Psoas muscle (tissue), 8 donors: ENCODE results near the gene CHRND. TPM values are rescaled to one million over a fixed set of nuclear protein-coding genes. Genes with fewer than 3 reads are reported as not detected.

Experiments used
- ATAC-seq, 4 donors: fragments of 200-7000 bp; cut with Tn5 transposase; one replicate each; pipeline ENCODE4 v1.9.1; 2020; ENCODE audit warnings: moderate library complexity in 3 of 4, mild to moderate bottlenecking in 2 of 4
- DNase-seq, 2 donors: peaks; one replicate each; pipeline ENCODE4 v3.0.0-alpha.2; 2020
- H3K27ac ChIP-seq: fragments of 200-600 bp; one replicate; pipeline ENCODE4 v1.8.0; 2022
- H3K27me3 ChIP-seq, 3 donors: fragments of 200-600 bp in 1 of 3; one replicate each; pipeline versions ENCODE4 v1.6.1 to v1.8.0; 2013 to 2022; ENCODE audit warnings: low read length in 2 of 3, mild to moderate bottlenecking in 2 of 3, moderate library complexity in 1 of 3; ENCODE audit not compliant: insufficient read depth in 3 of 3
- H3K36me3 ChIP-seq, 2 donors: fragments of 200-600 bp in 1 of 2; one replicate each; pipeline versions ENCODE4 v1.6.1 to v1.8.0; 2013 to 2022; ENCODE audit warnings: low read depth in 1 of 2, mild to moderate bottlenecking in 1 of 2, moderate library complexity in 1 of 2; ENCODE audit not compliant: insufficient read depth in 1 of 2
- H3K4me1 ChIP-seq: fragments of 200-600 bp; one replicate; pipeline ENCODE4 v1.8.0; 2022
- H3K4me3 ChIP-seq: fragments of 200-600 bp; one replicate; pipeline ENCODE4 v1.8.0; 2022; ENCODE audit warnings: mild to moderate bottlenecking
- H3K9me3 ChIP-seq: fragments of 200-600 bp; one replicate; pipeline ENCODE4 v1.8.0; 2022
- CTCF ChIP-seq: fragments of 200-600 bp; IDR thresholded peaks from one replicate; pipeline ENCODE4 v1.8.0; 2022; ENCODE audit warnings: antibody characterized with exemption
- WGBS, 3 donors: extraction: QIAGEN DNeasy Blood & Tissue Kit; methylation state at CpG; one replicate each; pipeline versions ENCODE4 v1.1.6 to v1.1.7; 2013; 5-methylcytosine and 5-hydroxymethylcytosine counted together
- intact Hi-C, 2 donors: fragments of 100-400 bp; cut with DNase I; formaldehyde crosslinking; loops; one replicate each; pipeline versions ENCODE4 v1.11.0 to v1.14.2; 2022
- polyA plus RNA-seq, 3 donors: library from polyadenylated mRNA; stranded (reverse); fragments of 200-250 nt; gene quantifications; one replicate each; pipeline ENCODE4 v1.2.3, GENCODE V29; 2013
- total RNA-seq, 4 donors: library from RNA; stranded (reverse); fragmentation: NEBNext Ultra II Directional in 2 of 4; extraction: Animal tissue kit (Norgen Biotek cat#: 25700) in 2 of 4; gene quantifications; one replicate each; pipeline versions ENCODE4 v1.2.1 to v1.2.4, GENCODE V29; 2021 to 2023
- donor health status: healthy with polysubstance abuse.
- donor health status: DM: no; HTN: no; CAD: no; lungs with moderate emphysema.
- donor health status: Bipolar disorder and iron deficiency.
- donor health status: healthy.
- donor health status: DM: yes; HTN: yes; CAD: no.
- donor health status: DM: no; HTN: no; CAD: no.
- donor health status: DM: no; HTN: no; CAD: no.
- donor health status: DM: yes; HTN: yes; CAD: no.

Gene CHRND
- total and polyA plus RNA-seq, 7 donors: 6.5 to 300 (median 58.8) TPM

GRCh38 chr2:232551250-232551638 lies 25.3 kb downstream of the CHRND start:
- Histone ChIP-seq H3K27me3 (no peaks in the 10 kb centered on the region), H3K36me3 (peaks cover 6 to 33% of the 10 kb centered on the region in 2 donors), H3K27ac (peak overlapping the region; percentile 99), H3K9me3 (no peaks in the 10 kb centered on the region), H3K4me1 (peaks cover 44% of the 10 kb centered on the region), H3K4me3 (peak overlapping the region; percentile 97)
- no peak for TF ChIP-seq CTCF
- intact Hi-C loops: loop anchor here in 1 of 2 donors (2.0 kb wide), 1 partner anchor 24 kb away; no protein-coding TSS in a partner anchor
- ATAC-seq: no peak
- DNase-seq: no peak
- WGBS, 3 donors: 5 to 9% (median 7%) methylated on average over 7 of the region's 7 CpGs

GRCh38 chr2:232551776-232552175 lies 25.8 kb downstream of the CHRND start:
- Histone ChIP-seq H3K27ac (peak overlapping the region; percentile 99), H3K27me3 (no peaks in the 10 kb centered on the region), H3K4me1 (peaks cover 47% of the 10 kb centered on the region), H3K4me3 (peak overlapping the region; percentile 97), H3K9me3 (no peaks in the 10 kb centered on the region), H3K36me3 (peaks cover 6 to 34% of the 10 kb centered on the region in 2 donors)
- DNase-seq (no peak), ATAC-seq (no peak)
- intact Hi-C loops: loop anchor here in 1 of 2 donors (2.0 kb wide), 1 partner anchor 23 kb away; no protein-coding TSS in a partner anchor
- 86 to 97% (median 91%) methylated on average over 4 of the region's 4 CpGs for WGBS, 3 donors
- no peak for TF ChIP-seq CTCF

GRCh38 chr2:232556426-232556825 lies 30.5 kb downstream of the CHRND start:
- Histone ChIP-seq H3K4me3 (no peak overlapping the region), H3K9me3 (no peaks in the 10 kb centered on the region), H3K4me1 (peaks cover 45% of the 10 kb centered on the region), H3K36me3 (peaks cover 12 to 71% of the 10 kb centered on the region in 2 donors), H3K27me3 (no peaks in the 10 kb centered on the region), H3K27ac (no peak overlapping the region)
- no peak for ATAC-seq
- 62 to 77% (median 66%) methylated on average over 3 of the region's 3 CpGs for WGBS, 3 donors
- intact Hi-C loops: no loop called here
- TF ChIP-seq CTCF: no peak
- DNase-seq: no peak

GRCh38 chr2:232562515-232563151 lies 36.7 kb downstream of the CHRND start:
- ATAC-seq (no peak), DNase-seq (no peak)
- no peak overlapping the region for H3K4me3 ChIP-seq
- H3K4me1 ChIP-seq: peaks cover 4% of the 10 kb centered on the region
- H3K36me3 ChIP-seq: peaks cover 23 to 100% of the 10 kb centered on the region in 2 donors
- H3K27me3 ChIP-seq: no peaks in the 10 kb centered on the region
- no peak overlapping the region for H3K27ac ChIP-seq
- 83 to 90% (median 86%) methylated on average over 8 of the region's 8 CpGs for WGBS, 3 donors
- no peaks in the 10 kb centered on the region for H3K9me3 ChIP-seq
- no peak for TF ChIP-seq CTCF
- intact Hi-C loops: no loop called here

- H3K36me3 ChIP-seq: peaks cover 26 to 99% of the 10 kb centered on the region in 2 donors
- H3K27ac ChIP-seq: no peak overlapping the region
- peaks cover 12% of the 10 kb centered on the region for H3K4me1 ChIP-seq
- no peaks in the 10 kb centered on the region for H3K27me3 ChIP-seq
- H3K4me3 ChIP-seq: no peak overlapping the region
- H3K9me3 ChIP-seq: no peaks in the 10 kb centered on the region
- ATAC-seq (no peak), DNase-seq (no peak)
- TF ChIP-seq CTCF: no peak
- WGBS, 3 donors: 52 to 68% (median 65%) methylated on average over 3 of the region's 3 CpGs
- intact Hi-C loops: no loop called here
Measured at GRCh38 chr2:232563580-232563979, 37.6 kb downstream of the CHRND start.
